GM12873 (cell line): ENCODE data around the gene KCNQ5.

ENCODE experiments used
- TF ChIP-seq, protein P1 (sequence below): IDR thresholded peaks from 2 replicates; pipeline ENCODE4 v1.5.1; 2012; ENCODE audit warnings: low read depth, mild to moderate bottlenecking, moderate library complexity, low read length, control low read depth; ENCODE audit not compliant: insufficient read depth; ENCODE audit errors: missing control alignments

KCNQ5 gene

DNA sequence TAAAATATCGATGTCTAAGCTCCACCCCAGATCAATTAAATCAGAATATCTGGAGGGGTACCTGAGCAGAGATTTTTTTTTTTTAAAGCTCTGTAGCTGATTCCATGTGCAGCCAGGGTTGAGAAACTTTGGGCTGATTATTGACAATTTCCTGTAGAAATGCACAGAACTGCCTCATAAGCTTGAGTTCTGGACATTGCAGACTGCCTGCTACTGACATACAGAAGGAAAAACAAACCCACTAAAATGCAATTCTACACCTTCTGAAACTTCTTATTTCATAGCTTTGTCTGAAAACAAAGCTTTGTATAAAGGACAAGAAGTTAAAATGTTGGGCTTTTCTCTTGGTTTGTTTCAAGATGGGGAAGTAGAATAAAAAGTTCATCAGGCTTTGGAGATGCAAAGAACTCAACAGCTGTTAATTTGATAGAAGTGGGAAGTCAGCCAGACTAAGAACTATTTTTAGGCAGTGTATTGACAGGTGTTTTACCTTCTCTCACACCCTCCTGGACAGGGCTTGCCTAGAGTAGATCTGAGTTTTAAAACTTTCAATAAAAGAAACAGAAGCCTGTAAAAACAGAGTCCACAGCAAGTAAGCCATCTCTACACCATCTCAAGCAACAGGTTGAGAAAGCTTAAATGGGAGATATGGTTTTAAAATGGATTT, 147.7 kb downstream of the KCNQ5 start:
- TF ChIP-seq, protein P1, sequence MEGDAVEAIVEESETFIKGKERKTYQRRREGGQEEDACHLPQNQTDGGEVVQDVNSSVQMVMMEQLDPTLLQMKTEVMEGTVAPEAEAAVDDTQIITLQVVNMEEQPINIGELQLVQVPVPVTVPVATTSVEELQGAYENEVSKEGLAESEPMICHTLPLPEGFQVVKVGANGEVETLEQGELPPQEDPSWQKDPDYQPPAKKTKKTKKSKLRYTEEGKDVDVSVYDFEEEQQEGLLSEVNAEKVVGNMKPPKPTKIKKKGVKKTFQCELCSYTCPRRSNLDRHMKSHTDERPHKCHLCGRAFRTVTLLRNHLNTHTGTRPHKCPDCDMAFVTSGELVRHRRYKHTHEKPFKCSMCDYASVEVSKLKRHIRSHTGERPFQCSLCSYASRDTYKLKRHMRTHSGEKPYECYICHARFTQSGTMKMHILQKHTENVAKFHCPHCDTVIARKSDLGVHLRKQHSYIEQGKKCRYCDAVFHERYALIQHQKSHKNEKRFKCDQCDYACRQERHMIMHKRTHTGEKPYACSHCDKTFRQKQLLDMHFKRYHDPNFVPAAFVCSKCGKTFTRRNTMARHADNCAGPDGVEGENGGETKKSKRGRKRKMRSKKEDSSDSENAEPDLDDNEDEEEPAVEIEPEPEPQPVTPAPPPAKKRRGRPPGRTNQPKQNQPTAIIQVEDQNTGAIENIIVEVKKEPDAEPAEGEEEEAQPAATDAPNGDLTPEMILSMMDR: no peak

DNA sequence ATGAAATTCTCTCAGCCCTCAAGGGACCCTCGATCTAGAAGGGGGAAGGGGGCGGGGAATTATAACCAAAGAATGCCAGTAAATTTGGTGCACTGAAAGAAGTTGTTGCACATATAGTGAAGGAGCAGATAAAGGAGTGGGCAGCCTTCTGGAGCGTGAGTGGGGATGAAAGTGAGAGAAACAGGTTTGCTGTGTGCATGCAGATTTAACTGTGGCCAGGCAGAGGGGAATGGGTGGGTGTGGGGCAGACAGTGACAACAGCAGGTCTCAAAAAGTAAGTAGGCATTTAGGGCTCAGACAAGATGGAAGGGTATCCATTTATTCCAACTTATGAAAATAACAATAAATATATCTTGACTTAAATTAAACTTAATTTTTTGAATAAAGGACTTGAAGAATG, 149.1 kb downstream of the KCNQ5 start:
- TF ChIP-seq, protein P1: no peak

DNA sequence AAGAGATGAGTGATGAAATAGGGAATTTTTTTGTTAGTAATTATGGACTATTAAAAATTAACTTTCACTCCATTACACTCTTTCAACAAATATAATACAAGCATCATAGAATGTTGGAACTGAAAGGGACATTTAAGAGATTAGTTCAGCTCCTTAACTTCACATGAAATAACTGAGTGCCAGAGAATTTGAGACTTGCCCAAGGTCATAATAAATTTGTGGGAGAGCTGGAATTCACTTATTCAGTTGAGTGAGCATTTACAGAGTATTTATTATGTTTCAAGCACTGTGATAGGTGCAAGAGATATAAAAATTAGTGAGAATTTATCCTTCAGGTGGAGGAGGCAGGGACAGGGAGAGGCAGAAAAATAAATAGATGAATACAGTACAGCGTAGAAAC, 154.6 kb downstream of the KCNQ5 start:
- TF ChIP-seq, protein P1: no peak

DNA sequence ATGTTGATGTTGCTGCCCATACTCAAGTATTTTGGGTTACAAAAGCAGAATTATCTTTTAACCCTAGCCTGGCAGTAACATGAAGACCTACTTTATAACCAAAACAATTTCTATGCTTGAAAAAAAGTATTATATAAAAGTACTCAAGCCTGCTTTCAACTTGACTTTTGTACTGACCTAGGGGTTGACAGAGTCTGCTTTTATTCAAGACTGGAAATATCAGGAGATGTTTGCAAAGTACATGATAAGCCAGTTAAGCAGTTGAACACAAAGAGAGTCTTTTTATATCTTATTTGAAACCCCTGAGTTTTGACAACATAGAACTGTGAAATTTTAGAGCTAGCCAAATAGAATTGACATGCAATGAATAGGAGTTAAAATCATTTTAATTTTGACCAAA, 159.8 kb downstream of the KCNQ5 start:
- TF ChIP-seq, protein P1: no peak

DNA sequence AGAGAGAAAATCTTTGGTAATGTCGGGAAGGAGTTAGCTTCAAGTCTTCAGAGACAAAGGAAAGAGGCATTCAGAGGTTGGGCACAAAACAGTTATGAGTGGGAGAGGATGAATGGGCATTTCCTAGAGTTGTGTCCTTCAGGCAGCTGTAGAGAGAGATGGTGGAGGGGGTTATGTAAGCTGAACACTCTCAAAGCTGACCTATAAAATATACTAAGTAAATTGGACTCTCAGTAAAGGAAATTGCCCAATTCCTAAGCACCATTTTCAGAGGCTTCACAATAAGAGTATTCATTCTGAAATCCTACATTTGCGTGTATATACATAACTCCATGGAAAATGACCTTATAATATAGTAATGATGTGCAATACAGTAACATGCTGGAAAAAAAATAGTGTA, 161.2 kb downstream of the KCNQ5 start:
- TF ChIP-seq, protein P1: no peak

DNA sequence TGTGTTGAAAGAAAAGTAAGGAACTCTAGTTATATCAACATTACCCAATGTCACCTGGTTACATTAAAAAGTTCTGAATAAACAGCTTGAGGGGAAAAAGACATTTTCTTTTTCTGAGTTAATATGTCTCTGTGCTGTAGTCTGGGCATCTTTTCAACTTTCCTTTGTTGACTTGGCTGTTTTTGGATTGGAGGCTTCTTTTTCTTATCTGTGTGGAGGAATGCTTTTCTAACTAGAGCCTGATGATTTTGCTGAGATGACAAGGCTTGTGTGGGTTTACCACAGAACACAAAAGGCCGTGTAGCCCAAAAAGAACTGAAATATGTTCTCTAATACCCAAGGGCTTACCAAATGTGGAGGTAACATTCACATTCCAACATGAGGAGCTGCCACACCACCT, 161.8 kb downstream of the KCNQ5 start:
- TF ChIP-seq, protein P1: no peak

DNA sequence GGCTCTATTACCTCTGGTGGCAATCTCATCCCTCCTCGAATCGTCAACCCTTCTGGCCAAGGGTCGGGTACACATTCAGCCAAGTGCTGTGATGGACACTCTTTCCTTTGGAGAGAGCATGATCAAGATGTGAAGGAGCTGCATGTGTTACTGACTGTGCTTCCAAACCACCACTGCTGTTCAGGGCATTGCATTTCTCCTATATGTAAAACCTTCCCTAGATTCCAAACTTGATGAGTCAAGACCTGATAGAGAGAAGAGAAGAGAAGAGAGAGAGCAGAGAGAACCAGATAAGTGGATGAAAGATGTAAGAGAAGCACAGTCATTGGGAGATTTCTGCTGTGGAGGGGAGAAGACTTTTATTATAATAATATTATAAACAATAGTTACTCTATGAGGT, 162.2 kb downstream of the KCNQ5 start:
- TF ChIP-seq, protein P1: no peak
